Choroid plexus epithelial cell (primary cell): ENCODE data around the gene GALNS.
A peak's percentile ranks its signal among the peaks of the same experiment; 100 is the strongest.

Source experiments
- DNase-seq: peaks from one replicate; pipeline ENCODE4 v3.0.0-alpha.2; 2010; ENCODE audit warnings: low read depth
- H3K4me3 ChIP-seq: 2 replicates; pipeline ENCODE4 v1.5.1; 2011; ENCODE audit warnings: low read depth, mild to moderate bottlenecking, control low read depth, low read length, moderate library complexity
- TF ChIP-seq, protein P1 (sequence below): conservative IDR thresholded peaks from 2 replicates; pipeline ENCODE4 v1.5.1; 2011; ENCODE audit warnings: low read depth, mild to moderate bottlenecking, control low read depth, inconsistent platforms, low read length, moderate library complexity

Gene GALNS

DNA sequence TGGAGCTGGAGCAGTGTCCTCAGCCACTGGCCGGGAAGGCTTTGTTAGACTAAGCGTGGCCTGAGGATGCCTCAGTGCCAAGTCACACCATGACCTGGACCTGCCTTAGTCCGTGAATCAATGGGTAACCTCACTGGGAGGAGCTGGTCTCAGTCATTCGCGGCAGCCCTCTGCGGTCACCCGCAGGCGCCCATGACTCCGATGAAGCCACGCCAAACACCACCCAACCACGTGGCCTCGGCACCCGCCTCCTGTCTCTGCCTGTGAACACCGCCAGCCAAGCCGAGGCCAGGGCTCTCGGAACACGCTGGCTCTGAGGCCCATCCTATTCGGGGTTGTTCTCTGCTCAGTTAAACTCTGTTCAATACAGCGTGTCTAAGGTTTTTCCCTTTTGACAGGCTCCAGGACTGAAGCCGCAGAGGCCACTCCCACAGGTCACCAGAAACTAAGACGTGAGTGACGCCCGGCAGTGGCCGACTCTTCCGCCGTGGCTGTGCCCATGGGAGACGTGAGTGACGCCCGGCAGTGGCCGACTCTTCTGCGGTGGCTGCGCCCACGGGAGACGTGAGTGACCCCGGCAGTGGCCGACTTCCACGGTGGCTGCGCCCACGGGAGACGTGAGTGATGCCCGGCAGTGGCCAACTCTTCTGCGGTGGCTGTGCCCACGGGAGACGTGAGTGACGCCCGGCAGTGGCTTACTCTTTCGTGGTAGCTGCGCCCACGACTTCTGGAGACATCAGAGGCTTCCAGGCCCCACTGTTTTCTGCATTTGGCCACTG, 26.6 kb upstream of the GALNS start:
- no peak overlapping the region for H3K4me3 ChIP-seq
- TF ChIP-seq, protein P1, sequence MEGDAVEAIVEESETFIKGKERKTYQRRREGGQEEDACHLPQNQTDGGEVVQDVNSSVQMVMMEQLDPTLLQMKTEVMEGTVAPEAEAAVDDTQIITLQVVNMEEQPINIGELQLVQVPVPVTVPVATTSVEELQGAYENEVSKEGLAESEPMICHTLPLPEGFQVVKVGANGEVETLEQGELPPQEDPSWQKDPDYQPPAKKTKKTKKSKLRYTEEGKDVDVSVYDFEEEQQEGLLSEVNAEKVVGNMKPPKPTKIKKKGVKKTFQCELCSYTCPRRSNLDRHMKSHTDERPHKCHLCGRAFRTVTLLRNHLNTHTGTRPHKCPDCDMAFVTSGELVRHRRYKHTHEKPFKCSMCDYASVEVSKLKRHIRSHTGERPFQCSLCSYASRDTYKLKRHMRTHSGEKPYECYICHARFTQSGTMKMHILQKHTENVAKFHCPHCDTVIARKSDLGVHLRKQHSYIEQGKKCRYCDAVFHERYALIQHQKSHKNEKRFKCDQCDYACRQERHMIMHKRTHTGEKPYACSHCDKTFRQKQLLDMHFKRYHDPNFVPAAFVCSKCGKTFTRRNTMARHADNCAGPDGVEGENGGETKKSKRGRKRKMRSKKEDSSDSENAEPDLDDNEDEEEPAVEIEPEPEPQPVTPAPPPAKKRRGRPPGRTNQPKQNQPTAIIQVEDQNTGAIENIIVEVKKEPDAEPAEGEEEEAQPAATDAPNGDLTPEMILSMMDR, result no peak
- DNase-seq, result no peak

DNA sequence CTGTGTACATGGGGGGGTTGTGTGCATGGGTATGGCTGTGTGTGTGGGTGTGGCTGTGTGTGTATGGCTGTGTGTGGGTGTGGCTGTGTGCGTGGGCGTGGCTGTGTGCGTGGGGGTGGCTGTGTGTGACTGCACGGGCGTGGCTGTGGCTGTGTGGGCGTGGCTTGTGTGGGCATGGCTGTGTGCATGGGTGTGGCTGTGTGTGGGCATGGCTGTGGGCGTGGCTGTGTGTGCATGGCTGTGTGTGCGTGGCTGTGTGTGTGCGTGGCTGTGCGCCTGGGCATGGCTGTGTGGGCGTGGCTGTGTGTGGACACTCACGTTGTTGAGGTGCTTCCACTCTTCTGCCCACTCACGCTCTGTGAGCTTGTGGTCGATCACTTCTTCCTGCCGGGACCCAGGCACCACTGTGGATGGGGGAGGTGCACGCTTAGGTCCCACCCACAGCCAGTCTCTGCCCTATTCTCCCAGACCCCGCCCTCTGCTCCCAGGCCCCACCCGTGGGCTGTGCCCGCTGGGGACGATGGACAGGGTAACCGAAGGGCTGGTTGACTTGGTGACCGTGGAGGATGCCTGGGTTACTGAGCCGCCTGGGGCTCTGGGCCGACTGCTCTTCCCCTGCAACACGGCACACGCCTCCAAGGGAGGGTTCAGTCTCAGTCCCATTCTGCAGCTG, 25.7 kb upstream of the GALNS start:
- no peak for DNase-seq
- TF ChIP-seq, protein P1, result no peak
- no peak overlapping the region for H3K4me3 ChIP-seq

DNA sequence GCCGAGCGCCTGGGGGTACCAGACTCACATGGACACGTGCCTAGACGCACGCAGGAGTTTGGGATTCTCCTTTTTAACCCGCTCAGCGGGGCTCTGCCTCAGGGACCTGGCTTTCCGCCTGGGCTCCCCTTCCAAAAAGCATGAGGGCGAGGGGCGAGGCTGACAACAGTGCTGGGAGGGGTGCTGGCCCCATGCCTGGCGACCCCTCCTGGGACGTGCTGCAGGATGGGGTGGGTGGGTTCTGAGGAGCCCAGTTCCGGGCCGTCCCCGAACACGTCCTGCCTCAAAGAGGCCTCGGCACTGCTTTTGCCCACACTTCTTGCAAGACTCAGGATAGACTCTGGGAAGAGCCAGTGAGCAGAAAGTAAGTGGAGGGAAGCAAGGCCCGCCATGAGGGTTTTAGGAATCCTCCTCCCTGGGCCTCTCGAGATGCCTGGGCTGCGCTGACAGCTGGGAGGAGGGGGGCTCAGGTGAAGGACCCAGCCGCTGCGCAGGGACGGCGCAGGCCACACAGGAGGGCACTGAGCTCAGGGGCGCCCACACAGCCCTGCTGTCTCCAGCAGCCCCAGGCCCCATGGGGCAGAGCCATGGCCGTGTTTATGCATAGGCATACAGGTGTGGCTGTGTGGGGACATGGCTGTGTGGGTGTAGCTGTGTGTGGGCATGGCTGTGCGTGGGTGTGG, 25.1 kb upstream of the GALNS start:
- DNase-seq, result no peak
- no peak overlapping the region for H3K4me3 ChIP-seq
- TF ChIP-seq, protein P1, result no peak

DNA sequence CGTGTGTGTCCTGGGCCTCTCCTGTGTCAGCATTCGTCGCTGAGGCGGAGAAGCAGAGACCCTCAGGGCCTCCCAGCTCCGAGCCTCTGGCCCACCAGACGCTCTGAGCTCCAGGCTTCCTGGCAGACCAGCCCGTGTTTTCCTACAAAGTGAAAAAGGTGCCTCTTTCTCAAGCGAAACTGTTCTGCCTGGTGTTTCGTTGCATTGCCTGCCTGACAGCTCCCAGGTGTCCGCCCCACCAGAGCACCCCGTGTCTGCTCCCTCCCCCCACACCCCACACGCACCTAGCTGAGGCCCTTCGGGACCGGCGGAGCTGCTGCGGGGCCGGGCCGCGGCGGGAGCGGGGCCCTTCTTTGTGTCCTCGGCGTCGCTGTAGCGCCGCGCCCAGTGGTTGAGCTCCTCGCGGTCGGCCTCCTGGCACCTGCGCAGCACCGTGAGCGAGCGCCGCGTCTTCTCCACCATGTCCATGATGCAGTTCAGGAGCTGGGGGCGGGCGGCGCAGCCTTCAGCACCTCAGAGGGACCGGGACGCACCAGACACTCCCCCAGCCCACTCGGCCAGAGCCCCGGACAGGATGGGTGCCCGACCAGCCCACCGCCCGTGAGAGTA, 24.4 kb upstream of the GALNS start:
- TF ChIP-seq, protein P1, result no peak
- H3K4me3 ChIP-seq, result no peak overlapping the region
- DNase-seq, result peak; percentile 6

DNA sequence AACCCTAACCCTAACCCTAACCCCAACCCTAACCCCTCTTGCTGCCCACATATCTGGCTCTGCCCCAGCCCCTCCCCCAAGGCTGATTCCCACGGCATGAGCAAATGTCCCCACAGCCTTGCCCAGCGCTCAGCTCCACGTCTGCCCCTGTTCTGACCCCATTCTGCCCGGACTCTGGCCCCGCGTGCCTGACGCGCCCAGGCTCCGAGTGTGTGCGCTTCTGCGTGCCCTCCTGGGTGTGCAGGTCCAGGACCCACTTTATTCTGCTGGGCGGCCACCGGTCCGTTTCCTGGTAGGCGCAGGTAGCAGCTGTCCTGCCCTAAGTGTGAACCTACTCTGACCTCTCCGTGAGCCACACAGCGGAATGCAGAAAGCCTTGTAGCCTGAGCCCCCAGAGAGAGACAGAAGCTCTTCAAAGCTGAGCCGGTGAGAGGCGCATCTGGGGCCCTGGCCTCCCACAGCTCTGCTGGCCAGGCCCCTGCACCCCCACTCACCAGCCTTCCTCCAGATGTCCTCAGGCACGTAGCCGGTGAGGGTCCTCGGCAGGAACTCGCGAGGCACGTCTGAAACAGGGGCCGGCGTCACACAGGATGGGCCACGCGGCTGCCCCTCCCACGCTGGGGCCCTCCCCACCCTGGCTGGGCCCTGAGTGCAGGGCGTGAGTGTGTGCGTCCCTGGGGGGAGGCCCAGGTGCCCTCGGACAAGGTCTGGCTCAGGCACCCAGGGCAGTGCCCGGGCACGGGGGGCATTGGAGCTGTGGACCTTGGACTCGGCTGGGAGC, 23.7 kb upstream of the GALNS start:
- TF ChIP-seq, protein P1, result no peak
- DNase-seq, result no peak
- no peak overlapping the region for H3K4me3 ChIP-seq

DNA sequence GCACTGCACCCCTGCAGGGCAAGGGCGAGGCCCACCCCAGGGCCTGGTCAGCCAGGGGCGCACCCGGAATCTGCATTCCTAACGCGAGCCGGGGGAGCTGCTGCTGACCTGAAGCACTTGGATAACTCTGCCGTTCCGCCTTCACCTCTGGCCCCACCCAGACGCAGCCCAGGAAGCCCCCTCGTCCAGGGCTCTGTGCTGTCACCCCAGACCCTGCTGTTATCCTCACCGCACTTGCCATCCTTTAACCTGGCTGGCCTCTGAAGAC, 23.0 kb upstream of the GALNS start:
- TF ChIP-seq, protein P1, result no peak
- no peak overlapping the region for H3K4me3 ChIP-seq
- DNase-seq, result no peak
